Stomach smooth muscle (tissue), 2 donors: ENCODE data around the gene ZNF544.
"Not testable (repeated sequence)": the region's sequence is repeated elsewhere in the genome, so short reads cannot be mapped to it uniquely, and the experiment has no call there.

Experiments used
- H3K27ac ChIP-seq: one replicate; pipeline ENCODE4 v1.7.0; 2013; ENCODE audit warnings: mild to moderate bottlenecking, low read length, inconsistent platforms
- H3K27me3 ChIP-seq, 2 donors: one replicate each; pipeline ENCODE4 v1.7.0; 2013; ENCODE audit warnings: low read length in 2 of 2; ENCODE audit not compliant: insufficient read depth in 2 of 2, control insufficient read depth in 1 of 2
- H3K36me3 ChIP-seq, 2 donors: one replicate each; pipeline ENCODE4 v1.7.0; 2013; ENCODE audit warnings: low read length in 2 of 2; ENCODE audit not compliant: control insufficient read depth in 2 of 2, insufficient read depth in 2 of 2
- H3K4me1 ChIP-seq: one replicate; pipeline ENCODE4 v1.7.0; 2013; ENCODE audit warnings: low read length; ENCODE audit not compliant: control insufficient read depth, insufficient read depth
- H3K4me3 ChIP-seq, 2 donors: one replicate each; pipeline ENCODE4 v1.7.0; 2013; ENCODE audit warnings: low read length in 2 of 2
- H3K9ac ChIP-seq, 2 donors: one replicate each; pipeline ENCODE4 v1.7.0; 2013; ENCODE audit warnings: low read length in 2 of 2, mild to moderate bottlenecking in 1 of 2
- H3K9me3 ChIP-seq, 2 donors: one replicate each; pipeline ENCODE4 v1.7.0; 2013; ENCODE audit warnings: low read length in 2 of 2; ENCODE audit not compliant: control insufficient read depth in 2 of 2
- donor health status: healthy.
- donor health status: Pancreatic carcinoma.

The ZNF544 gene

DNA sequence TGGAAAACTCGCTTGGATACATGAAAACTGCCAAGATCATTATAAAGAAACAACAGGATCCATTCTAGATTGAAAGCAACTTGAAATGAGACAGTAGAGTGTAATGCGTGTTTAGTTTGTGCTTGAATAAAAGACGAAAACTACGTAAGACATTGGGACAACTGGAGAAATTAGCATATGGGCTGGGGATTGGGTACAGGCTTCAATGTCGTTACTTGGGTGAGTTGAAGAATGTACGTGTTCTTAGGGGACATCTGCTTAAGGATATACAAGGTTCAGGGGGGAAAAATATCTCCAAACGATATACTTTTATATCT is 76.0 kb downstream of the ZNF544 start:
- Histone ChIP-seq H3K27me3 (no peaks in the 10 kb centered on the region), H3K4me1 (peaks cover 10% of the 10 kb centered on the region), H3K9ac (peak overlapping the region; percentile 68 to 79), H3K9me3 (no peaks in the 10 kb centered on the region), H3K27ac (peak overlapping the region; percentile 58), H3K36me3 (peaks cover 23 to 28% of the 10 kb centered on the region in 2 donors), H3K4me3 (peak overlapping the region; percentile 98 to 99)

DNA sequence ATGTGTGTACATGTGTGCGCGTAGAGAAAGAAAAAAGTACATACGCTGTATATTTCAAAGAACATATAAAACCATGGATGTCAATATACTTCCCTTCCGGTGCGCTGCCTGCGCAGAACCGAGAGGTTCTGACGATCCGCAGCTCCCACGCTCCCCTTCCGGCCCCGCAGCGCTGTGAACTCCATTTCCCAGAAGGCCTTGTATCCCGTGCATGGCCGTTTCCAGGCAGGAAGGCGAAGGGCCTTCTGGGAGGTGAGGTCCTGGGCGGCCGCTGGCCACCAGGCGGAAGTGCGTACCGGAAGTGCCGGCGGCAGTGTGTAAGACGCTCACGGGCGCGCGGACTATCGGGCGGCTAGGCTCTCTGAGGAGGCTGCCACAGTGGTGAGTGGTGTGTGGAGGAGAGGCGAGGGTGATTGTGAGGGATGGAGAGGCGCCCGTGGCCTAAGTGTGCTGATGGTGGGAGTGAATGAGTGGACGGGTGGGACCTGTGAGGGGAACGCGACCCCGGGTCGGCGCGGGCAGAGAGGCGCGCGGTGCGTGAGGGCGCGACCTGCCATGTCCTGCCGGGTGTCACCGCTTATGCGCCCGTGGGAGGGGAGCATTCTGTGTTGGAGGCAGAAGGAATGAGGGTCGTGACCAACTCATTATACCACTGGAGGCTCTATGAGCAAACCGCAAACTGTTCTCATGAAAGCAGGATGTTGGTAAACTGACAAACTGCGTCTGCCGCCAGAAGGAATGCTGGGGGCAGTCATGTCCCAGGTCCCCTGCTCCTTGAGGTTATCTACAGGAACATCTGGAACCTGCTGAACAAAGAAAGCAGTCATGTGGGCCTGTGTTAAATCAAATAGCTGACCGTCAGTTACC is 76.6 kb downstream of the ZNF544 start, which contains the start of gene ERVK3-1:
Gene ERVK3-1, plus strand, starts transcription at position 313 of the 867 bp plus-strand sequence. CDS start 6,792 bp downstream, outside the sequence.
- Histone ChIP-seq H3K9ac (peak within 1 kb of the TSS; percentile 94 to 97), H3K4me3 (peak within 1 kb of the TSS; percentile 98 to 99), H3K9me3 (no peaks in the 10 kb centered on the region), H3K4me1 (peaks cover 10% of the 10 kb centered on the region), H3K36me3 (peaks cover 20 to 22% of the 10 kb centered on the region in 2 donors), H3K27me3 (no peaks in the 10 kb centered on the region), H3K27ac (peak within 1 kb of the TSS; percentile 58)

DNA sequence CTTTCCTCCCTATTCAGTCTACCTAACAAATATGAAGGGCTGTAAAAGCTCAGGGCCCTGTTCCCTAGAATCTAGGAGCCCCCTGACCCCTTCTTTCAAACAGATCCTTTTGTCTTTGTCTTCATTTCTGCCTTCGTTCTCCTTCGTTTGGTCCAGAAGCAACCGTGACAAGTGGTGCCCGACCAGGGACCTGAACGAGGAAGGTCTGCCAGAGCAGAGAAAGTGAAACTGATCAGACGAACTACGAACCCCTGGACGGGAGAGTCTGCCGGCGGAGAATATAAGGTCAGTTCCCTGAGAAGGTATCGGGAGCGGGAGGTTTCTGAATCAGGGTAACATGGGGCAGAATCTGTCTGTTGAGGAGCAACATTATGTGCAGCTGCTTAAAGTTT is 77.2 kb downstream of the ZNF544 start:
- Histone ChIP-seq H3K9me3 (no peaks in the 10 kb centered on the region), H3K36me3 (peaks cover 15% of the 10 kb centered on the region in 2 donors), H3K27me3 (no peaks in the 10 kb centered on the region), H3K4me1 (peaks cover 10% of the 10 kb centered on the region), H3K4me3 (peak overlapping the region; percentile 98 to 99), H3K27ac (peak overlapping the region; percentile 58), H3K9ac (peak overlapping the region; percentile 94 to 97)

DNA sequence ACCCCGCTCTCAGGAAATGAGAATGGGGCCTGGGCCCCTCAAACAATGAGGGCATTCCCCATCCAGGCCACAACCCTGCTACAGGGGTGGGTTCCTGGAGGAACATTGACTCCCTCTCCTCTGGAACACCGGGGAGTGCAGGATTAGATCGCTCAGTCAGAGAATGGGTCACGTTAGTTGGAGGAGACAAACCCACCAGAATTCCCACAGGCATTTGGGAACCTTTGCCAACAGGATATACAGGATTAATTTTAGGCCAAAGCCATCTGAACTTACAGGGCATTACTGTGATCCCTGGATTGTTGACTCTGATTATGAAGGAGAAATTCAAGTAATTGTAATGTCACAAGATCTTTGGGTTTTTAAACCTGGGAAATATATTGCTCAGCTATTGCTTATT is 79.0 kb downstream of the ZNF544 start:
- Histone ChIP-seq H3K36me3 (peaks cover 22 to 30% of the 10 kb centered on the region in 2 donors), H3K27ac (no peak overlapping the region), H3K4me1 (peaks cover 10% of the 10 kb centered on the region), H3K4me3 (no peak overlapping the region), H3K9me3 (no peaks in the 10 kb centered on the region), H3K9ac (no peak overlapping the region), H3K27me3 (no peaks in the 10 kb centered on the region)

DNA sequence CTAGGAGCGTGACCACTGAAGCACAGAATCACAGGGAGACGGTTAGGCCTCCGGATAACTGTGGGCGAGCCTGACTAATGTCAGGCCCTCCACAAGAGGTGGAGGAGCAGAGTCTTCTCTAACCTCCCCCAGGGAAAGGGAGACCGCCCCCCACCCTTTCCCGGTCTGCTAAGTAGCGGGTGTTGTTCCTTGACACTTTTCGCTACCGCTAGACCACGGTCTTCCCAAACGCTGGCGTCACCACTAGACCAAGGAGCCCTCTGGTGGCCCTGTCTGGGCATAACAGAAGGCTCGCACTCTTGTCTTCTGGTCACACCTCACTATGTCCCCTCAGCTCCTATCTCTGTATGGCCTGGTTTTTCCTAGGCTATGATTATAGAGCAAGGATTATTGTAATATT is 82.0 kb downstream of the ZNF544 start:
- H3K9me3 ChIP-seq, H3K27ac ChIP-seq: not testable (repeated sequence)
- H3K36me3 ChIP-seq: peaks cover 42 to 52% of the 10 kb centered on the region in 2 donors

DNA sequence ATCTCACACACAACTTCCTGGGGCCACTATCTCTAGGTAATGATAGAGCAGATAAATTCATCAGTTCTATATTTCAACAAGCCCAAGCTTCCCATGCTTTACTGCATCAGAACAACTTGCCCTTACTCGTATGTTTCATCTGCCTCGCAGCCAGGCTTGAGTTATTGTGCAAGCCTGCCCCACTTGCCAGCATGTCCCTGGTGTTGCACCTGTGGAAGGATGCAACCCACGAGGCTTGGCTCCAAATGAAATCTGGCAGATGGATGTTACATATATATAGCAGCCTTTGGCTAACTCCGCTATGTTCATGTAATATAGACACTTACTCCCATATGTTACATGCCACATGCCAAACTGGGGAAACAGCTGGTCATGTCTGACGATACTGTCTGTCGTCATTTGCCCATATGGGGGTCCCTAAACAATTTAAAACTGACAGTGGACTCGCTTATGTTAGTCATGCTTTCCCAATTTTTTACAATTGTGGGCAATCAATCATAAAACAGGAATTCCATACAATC is 82.7 kb downstream of the ZNF544 start:
- Histone ChIP-seq H3K4me3 (no peak overlapping the region), H3K9ac (no peak overlapping the region), H3K27me3 (no peaks in the 10 kb centered on the region), H3K27ac (no peak overlapping the region), H3K9me3 (no peaks in the 10 kb centered on the region), H3K4me1 (peaks cover 3% of the 10 kb centered on the region), H3K36me3 (peaks cover 42 to 56% of the 10 kb centered on the region in 2 donors)

More for the DNA sequence above, 82.0 kb downstream of the ZNF544 start:
- H3K4me1 ChIP-seq, H3K9ac ChIP-seq, H3K27me3 ChIP-seq, H3K4me3 ChIP-seq: not testable (repeated sequence)
